HepG2 (cell line): Measurements from ENCODE around the gene EXOC3L4. TPM values are rescaled to one million over a fixed set of nuclear protein-coding genes. Genes with fewer than 3 reads are reported as not detected.
"Not testable (repeated sequence)": the region's sequence is repeated elsewhere in the genome, so short reads cannot be mapped to it uniquely, and the experiment has no call there.

Source experiments
- ATAC-seq: fragments of 200-7000 bp; cut with Tn5 transposase; 3 replicates; pipeline ENCODE4 v1.9.1; 2020; ENCODE audit warnings: mild to moderate bottlenecking, moderate library complexity
- BruUV-seq: library from RNA; stranded (reverse); fragments of 400-500 nt; replicated peaks from 2 replicates; lab custom pipeline; 2021; lab: Mats Ljungman, UMichigan
- CTCF ChIA-PET: fragments of 300-600 bp; formaldehyde crosslinking; extraction: SDS; loops from one replicate; lab custom pipeline; 2021; ENCODE audit warnings: low total read pairs, inconsistent platforms, low intra/inter-chr PET ratio; lab: Yijun Ruan, JAX
- POLR2A ChIA-PET: fragments of 350-600 bp; sonication (Branson Sonifier 250); formaldehyde crosslinking; loops from one replicate; lab custom pipeline; 2020; ENCODE audit warnings: antibody characterized with exemption, inconsistent platforms; lab: Yijun Ruan, JAX
- DNase-seq: peaks from one replicate; pipeline ENCODE4 v3.0.0-alpha.2; 2015; ENCODE audit warnings: low spot score
- FAIRE-seq: peaks from 3 replicates; lab custom pipeline; 2011; peaks lifted over from hg19 to GRCh38; lab: Jason Lieb, UNC
- H2AFZ ChIP-seq: one replicate; pipeline ENCODE4 v1.6.1; 2011; ENCODE audit warnings: low read length, inconsistent platforms
- H3K27ac ChIP-seq: fragments of 300-600 bp; 3 replicates; pipeline ENCODE4 v1.8.0; 2011; ENCODE audit warnings: mixed run types, mild to moderate bottlenecking, mixed read lengths, low read length, inconsistent platforms; ENCODE audit not compliant: insufficient read depth; ENCODE audit errors: extremely low read length
- H3K27me3 ChIP-seq, 2 experiments: fragments of 200-600 bp in 1 of 2; 2 replicates in 1 of 2; 3 replicates in 1 of 2; pipeline versions ENCODE4 v1.6.0 to v1.8.0; 2011; ENCODE audit warnings: low read length in 2 of 2, mild to moderate bottlenecking in 2 of 2, moderate library complexity in 2 of 2, inconsistent platforms in 1 of 2; ENCODE audit not compliant: insufficient read depth in 2 of 2, control insufficient read depth in 1 of 2
- H3K36me3 ChIP-seq, 2 experiments: fragments of 200-600 bp in 1 of 2; replicated peaks in 1 of 2; 2 replicates in 1 of 2; 3 replicates in 1 of 2; pipeline versions ENCODE4 v1.5.1 to v1.8.0; 2011; ENCODE audit warnings: low read length in 2 of 2, inconsistent platforms in 1 of 2; ENCODE audit not compliant: insufficient read depth in 2 of 2, control insufficient read depth in 1 of 2
- H3K4me1 ChIP-seq: 2 replicates; pipeline ENCODE4 v1.5.1; 2012; ENCODE audit warnings: low read length, inconsistent platforms; ENCODE audit not compliant: insufficient read depth
- H3K4me2 ChIP-seq: 2 replicates; pipeline ENCODE4 v1.6.0; 2011; ENCODE audit warnings: low read depth, low read length, inconsistent platforms
- H3K4me3 ChIP-seq, 3 experiments: fragments of 200-600 bp in 1 of 3; sonication (generic), shearing (Covaris generic) in 1 of 3; replicated peaks in 1 of 3; 2 replicates each; pipeline ENCODE4 v1.5.1; 2011 to 2016; ENCODE audit warnings: low read length in 3 of 3, inconsistent platforms in 2 of 3, low read depth in 2 of 3, mild to moderate bottlenecking in 2 of 3, control low read depth in 1 of 3, mixed read lengths in 1 of 3; ENCODE audit not compliant: insufficient read depth in 1 of 3
- H3K79me2 ChIP-seq: one replicate; pipeline ENCODE4 v1.6.1; 2011; ENCODE audit warnings: low read length, inconsistent platforms; ENCODE audit not compliant: insufficient read depth
- H3K9ac ChIP-seq: 2 replicates; pipeline ENCODE4 v1.6.0; 2011; ENCODE audit warnings: mild to moderate bottlenecking, low read depth, low read length, inconsistent platforms; ENCODE audit not compliant: insufficient read depth
- H3K9me3 ChIP-seq: 2 replicates; pipeline ENCODE4 v1.5.1; 2012; ENCODE audit warnings: mild to moderate bottlenecking, low read length
- H4K20me1 ChIP-seq: 2 replicates; pipeline ENCODE4 v1.6.0; 2011; ENCODE audit warnings: inconsistent platforms, mild to moderate bottlenecking, low read length, moderate library complexity; ENCODE audit not compliant: insufficient read depth
- GABPA ChIP-seq, 2 experiments: IDR thresholded peaks; 2 replicates each; pipeline ENCODE4 v1.6.1; 2011 to 2016; ENCODE audit warnings: low read depth in 2 of 2, low read length in 1 of 2, missing biosample characterization in 1 of 2, missing genetic modification characterization in 1 of 2
- NCOA2 ChIP-seq: sonication (generic); formaldehyde crosslinking; IDR thresholded peaks from 2 replicates; pipeline ENCODE4 v1.8.0; 2022; ENCODE audit warnings: inconsistent platforms
- ZBTB7A ChIP-seq: sonication (generic); formaldehyde crosslinking; IDR thresholded peaks from 2 replicates; pipeline ENCODE4 v1.8.0; 2022; ENCODE audit warnings: mild to moderate bottlenecking, missing genetic modification reagents
- ZNF234 ChIP-seq: sonication (generic); formaldehyde crosslinking; conservative IDR thresholded peaks from 2 replicates; pipeline ENCODE4 v1.5.1; 2020; ENCODE audit warnings: mild to moderate bottlenecking, missing genetic modification reagents
- ZNF850 ChIP-seq: sonication (generic); formaldehyde crosslinking; conservative IDR thresholded peaks from 2 replicates; pipeline ENCODE4 v1.9.0; 2021; ENCODE audit warnings: mild to moderate bottlenecking, missing genetic modification reagents
- ZSCAN22 ChIP-seq: sonication (generic); formaldehyde crosslinking; IDR thresholded peaks from 2 replicates; pipeline ENCODE4 v1.4.0; 2020; ENCODE audit warnings: mild to moderate bottlenecking, missing genetic modification reagents
- WGBS: methylation state at CpG from one replicate; pipeline ENCODE4 v1.1.6; 2017; ENCODE audit warnings: low lambda C conversion rate; 5-methylcytosine and 5-hydroxymethylcytosine counted together
- in situ Hi-C: cut with HindIII; loops from 2 replicates; pipeline ENCODE4 v1.10.0; 2017; ENCODE audit warnings: low pct_unique_long_range_greater_than_20kb; ENCODE audit not compliant: extremely low pct_ligation_motif_present
- intact Hi-C: fragments of 100-400 bp; cut with micrococcal nuclease; formaldehyde crosslinking; loops from one replicate; pipeline ENCODE4 v1.10.0; 2022; ENCODE audit not compliant: unreplicated experiment
- polyA plus RNA-seq, 8 experiments: library from polyadenylated mRNA; depleted of rRNA in 3 of 8; stranded (reverse) in 7 of 8; unstranded in 1 of 8; fragments of >200 nt; fragmentation: Illumina TruSeq in 4 of 8; extraction: Trizol in 4 of 8; gene quantifications; 2 replicates each; pipeline versions ENCODE4 v1.2.1 to v1.2.3, GENCODE V29; 2011 to 2016; ENCODE audit warnings: low read depth in 4 of 8, missing spikeins in 1 of 8, mixed read lengths in 1 of 8; ENCODE audit not compliant: insufficient read depth in 1 of 8
- total RNA-seq, 5 experiments: library from RNA; depleted of rRNA; stranded (reverse); fragments of >200 nt; fragmentation: Illumina TruSeq; extraction: Trizol; gene quantifications; 2 replicates each; pipeline ENCODE4 v1.2.3, GENCODE V29; 2016; ENCODE audit warnings: low read depth in 1 of 5
- TF ChIP-seq, protein P1 (sequence below): sonication (generic); formaldehyde crosslinking; IDR thresholded peaks from 2 replicates; pipeline ENCODE4 v1.8.1; 2023; ENCODE audit warnings: mild to moderate bottlenecking, missing genetic modification reagents
- TF ChIP-seq, protein P2 (sequence below): sonication (generic); formaldehyde crosslinking; IDR thresholded peaks from 2 replicates; pipeline ENCODE4 v1.4.0; 2020; ENCODE audit warnings: missing genetic modification reagents
- TF ChIP-seq, protein P3 (sequence below): sonication (generic); formaldehyde crosslinking; IDR thresholded peaks from 2 replicates; pipeline ENCODE4 v1.4.0; 2020; ENCODE audit warnings: missing genetic modification reagents

EXOC3L4 gene
- total and polyA plus RNA-seq, 2 of the 13 experiments (the other 11 are each of a cell fraction or from before 2014, with no cell fraction given), result 11.8 to 27.0 TPM

DNA sequence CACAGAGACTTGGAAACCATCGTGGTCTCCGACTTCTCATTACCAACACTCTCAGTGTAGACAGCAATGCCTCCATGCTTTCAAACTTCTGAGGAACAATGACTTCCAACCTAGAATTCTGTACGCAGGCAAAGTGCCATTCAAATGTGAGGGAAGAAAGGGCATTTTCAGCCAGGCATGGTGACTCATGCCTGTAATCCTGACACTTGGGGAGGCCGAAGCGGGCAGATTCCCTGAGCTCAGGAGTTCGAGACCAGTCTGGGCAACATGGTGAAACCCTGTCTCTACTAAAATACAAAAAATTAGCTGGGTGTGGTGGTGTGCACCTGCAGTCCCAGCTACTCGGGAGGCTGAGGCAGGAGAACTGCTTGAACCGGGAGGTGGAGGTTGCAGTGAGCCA, 47.1 kb upstream of the EXOC3L4 start:
- H3K4me3 ChIP-seq, BruUV-seq, H2AFZ ChIP-seq, H3K9me3 ChIP-seq, H3K36me3 ChIP-seq, ATAC-seq, FAIRE-seq, CTCF ChIA-PET, H3K27me3 ChIP-seq, POLR2A ChIA-PET, H3K9ac ChIP-seq, H3K4me2 ChIP-seq, H4K20me1 ChIP-seq, H3K27ac ChIP-seq, intact Hi-C loops, DNase-seq, in situ Hi-C loops: not testable (repeated sequence)
- Histone ChIP-seq H3K79me2 (peaks cover 42% of the 10 kb centered on the region), H3K4me1 (peaks cover 11% of the 10 kb centered on the region)
- WGBS, result 94% methylated on average over 8 of the region's 8 CpGs

DNA sequence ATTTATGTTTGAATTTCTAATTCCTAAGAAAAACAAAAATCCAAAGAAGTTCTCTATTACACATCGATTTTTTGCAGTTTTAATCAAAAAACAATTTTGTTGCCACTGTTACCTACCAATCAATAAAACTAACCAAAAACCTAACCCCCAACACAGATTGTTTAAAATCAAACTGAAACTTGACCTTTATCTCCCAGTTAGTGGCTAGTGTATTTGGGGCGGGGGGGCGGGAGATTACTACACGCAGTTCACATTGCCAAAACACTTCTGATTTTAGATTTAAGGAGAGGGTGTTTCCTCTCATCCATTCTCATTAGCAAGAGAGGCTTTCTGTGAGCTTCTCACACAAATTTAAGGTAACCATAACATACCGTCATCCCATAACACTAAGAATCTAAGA, 43.6 kb upstream of the EXOC3L4 start:
- 48% methylated on average over 5 of the region's 5 CpGs for WGBS
- no peak for ATAC-seq
- H4K20me1 ChIP-seq, result peaks cover 4% of the 10 kb centered on the region; the same call in 1 of the 2 replicates
- peaks cover 26% of the 10 kb centered on the region for H3K4me1 ChIP-seq
- ChIA-PET CTCF (no interaction called here), POLR2A (no interaction called here)
- H3K27me3 ChIP-seq, result no peaks in the 10 kb centered on the region
- no peak overlapping the region for H3K4me3 ChIP-seq
- no peak for FAIRE-seq
- H3K4me2 ChIP-seq, result no peak overlapping the region
- H3K9me3 ChIP-seq, result no peaks in the 10 kb centered on the region
- peaks cover 41% of the 10 kb centered on the region for H3K79me2 ChIP-seq
- no peaks in the 10 kb centered on the region; a peak in 3 of 5 replicates for H3K36me3 ChIP-seq
- in situ Hi-C loops (no loop called here), intact Hi-C loops (no loop called here)
- H2AFZ ChIP-seq, result no peak overlapping the region
- BruUV-seq, result no TSS peak
- no peak overlapping the region for H3K9ac ChIP-seq
- H3K27ac ChIP-seq, result no peak overlapping the region
- no peak for DNase-seq
- TF ChIP-seq ZSCAN22 (CRISPR knock-in tag), result no peak
- no peak for TF ChIP-seq GABPA (IDR thresholded peaks at IDR 0.05; ENCODE audit: low read depth, low read length)
- TF ChIP-seq GABPA (CRISPR knock-in tag; IDR thresholded peaks at IDR 0.05; ENCODE audit: low read depth), result no peak
- no peak for TF ChIP-seq ZNF850 (CRISPR knock-in tag)
- TF ChIP-seq ZNF234 (CRISPR knock-in tag), result no peak
- TF ChIP-seq, protein P1, sequence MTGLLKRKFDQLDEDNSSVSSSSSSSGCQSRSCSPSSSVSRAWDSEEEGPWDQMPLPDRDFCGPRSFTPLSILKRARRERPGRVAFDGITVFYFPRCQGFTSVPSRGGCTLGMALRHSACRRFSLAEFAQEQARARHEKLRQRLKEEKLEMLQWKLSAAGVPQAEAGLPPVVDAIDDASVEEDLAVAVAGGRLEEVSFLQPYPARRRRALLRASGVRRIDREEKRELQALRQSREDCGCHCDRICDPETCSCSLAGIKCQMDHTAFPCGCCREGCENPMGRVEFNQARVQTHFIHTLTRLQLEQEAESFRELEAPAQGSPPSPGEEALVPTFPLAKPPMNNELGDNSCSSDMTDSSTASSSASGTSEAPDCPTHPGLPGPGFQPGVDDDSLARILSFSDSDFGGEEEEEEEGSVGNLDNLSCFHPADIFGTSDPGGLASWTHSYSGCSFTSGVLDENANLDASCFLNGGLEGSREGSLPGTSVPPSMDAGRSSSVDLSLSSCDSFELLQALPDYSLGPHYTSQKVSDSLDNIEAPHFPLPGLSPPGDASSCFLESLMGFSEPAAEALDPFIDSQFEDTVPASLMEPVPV (CRISPR knock-in tag), result no peak
- no peak for TF ChIP-seq ZBTB7A
- TF ChIP-seq, protein P2, sequence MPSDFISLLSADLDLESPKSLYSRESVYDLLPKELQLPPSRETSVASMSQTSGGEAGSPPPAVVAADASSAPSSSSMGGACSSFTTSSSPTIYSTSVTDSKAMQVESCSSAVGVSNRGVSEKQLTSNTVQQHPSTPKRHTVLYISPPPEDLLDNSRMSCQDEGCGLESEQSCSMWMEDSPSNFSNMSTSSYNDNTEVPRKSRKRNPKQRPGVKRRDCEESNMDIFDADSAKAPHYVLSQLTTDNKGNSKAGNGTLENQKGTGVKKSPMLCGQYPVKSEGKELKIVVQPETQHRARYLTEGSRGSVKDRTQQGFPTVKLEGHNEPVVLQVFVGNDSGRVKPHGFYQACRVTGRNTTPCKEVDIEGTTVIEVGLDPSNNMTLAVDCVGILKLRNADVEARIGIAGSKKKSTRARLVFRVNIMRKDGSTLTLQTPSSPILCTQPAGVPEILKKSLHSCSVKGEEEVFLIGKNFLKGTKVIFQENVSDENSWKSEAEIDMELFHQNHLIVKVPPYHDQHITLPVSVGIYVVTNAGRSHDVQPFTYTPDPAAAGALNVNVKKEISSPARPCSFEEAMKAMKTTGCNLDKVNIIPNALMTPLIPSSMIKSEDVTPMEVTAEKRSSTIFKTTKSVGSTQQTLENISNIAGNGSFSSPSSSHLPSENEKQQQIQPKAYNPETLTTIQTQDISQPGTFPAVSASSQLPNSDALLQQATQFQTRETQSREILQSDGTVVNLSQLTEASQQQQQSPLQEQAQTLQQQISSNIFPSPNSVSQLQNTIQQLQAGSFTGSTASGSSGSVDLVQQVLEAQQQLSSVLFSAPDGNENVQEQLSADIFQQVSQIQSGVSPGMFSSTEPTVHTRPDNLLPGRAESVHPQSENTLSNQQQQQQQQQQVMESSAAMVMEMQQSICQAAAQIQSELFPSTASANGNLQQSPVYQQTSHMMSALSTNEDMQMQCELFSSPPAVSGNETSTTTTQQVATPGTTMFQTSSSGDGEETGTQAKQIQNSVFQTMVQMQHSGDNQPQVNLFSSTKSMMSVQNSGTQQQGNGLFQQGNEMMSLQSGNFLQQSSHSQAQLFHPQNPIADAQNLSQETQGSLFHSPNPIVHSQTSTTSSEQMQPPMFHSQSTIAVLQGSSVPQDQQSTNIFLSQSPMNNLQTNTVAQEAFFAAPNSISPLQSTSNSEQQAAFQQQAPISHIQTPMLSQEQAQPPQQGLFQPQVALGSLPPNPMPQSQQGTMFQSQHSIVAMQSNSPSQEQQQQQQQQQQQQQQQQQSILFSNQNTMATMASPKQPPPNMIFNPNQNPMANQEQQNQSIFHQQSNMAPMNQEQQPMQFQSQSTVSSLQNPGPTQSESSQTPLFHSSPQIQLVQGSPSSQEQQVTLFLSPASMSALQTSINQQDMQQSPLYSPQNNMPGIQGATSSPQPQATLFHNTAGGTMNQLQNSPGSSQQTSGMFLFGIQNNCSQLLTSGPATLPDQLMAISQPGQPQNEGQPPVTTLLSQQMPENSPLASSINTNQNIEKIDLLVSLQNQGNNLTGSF (CRISPR knock-in tag), result no peak
- TF ChIP-seq NCOA2, result no peak
- TF ChIP-seq, protein P3, sequence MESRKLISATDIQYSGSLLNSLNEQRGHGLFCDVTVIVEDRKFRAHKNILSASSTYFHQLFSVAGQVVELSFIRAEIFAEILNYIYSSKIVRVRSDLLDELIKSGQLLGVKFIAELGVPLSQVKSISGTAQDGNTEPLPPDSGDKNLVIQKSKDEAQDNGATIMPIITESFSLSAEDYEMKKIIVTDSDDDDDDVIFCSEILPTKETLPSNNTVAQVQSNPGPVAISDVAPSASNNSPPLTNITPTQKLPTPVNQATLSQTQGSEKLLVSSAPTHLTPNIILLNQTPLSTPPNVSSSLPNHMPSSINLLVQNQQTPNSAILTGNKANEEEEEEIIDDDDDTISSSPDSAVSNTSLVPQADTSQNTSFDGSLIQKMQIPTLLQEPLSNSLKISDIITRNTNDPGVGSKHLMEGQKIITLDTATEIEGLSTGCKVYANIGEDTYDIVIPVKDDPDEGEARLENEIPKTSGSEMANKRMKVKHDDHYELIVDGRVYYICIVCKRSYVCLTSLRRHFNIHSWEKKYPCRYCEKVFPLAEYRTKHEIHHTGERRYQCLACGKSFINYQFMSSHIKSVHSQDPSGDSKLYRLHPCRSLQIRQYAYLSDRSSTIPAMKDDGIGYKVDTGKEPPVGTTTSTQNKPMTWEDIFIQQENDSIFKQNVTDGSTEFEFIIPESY (CRISPR knock-in tag), result no peak
